Measurements from ENCODE around the gene CCDC183.
"Not testable (repeated sequence)": the region's sequence is repeated elsewhere in the genome, so short reads cannot be mapped to it uniquely, and the experiment has no call there.

Gene CCDC183

GRCh38 chr9:136796238-136796774 lies at the start of gene CCDC183:
CCDC183 (plus strand) TSS chr9:136796338; CDS start chr9:136796398, 60 bp downstream.
- in situ Hi-C loops (cut with HindIII; ENCODE audit: low pct_ligation_motif_present, low pct_unique_long_range_greater_than_20kb, low sequenced_read_pairs), result no loop called here
- no peak for DNase-seq

DNA sequence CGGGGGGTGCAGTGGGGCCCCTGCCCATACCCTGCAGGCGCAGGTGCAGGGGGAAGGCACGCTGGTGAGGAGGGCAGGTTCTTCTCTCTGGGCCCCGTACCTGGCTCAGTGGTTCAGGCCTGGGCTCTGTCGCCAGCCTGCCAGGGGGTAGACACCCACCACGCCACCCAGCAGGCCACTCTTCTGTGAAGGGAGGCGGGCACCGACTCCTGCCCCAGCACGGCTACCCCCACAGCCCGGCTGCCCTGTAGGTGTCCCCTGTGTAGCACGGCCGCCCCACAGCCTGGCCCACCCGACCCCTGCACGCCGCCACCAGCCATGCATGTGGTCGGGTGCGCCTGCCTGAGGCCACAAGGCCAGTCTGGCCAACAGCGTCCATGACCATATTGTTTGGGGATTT lies 49.5 kb upstream of the CCDC183 start:
- DNase-seq, result no peak
- in situ Hi-C loops (cut with HindIII; ENCODE audit: low pct_ligation_motif_present, low pct_unique_long_range_greater_than_20kb, low sequenced_read_pairs), result no loop called here

- no peak for DNase-seq
- in situ Hi-C loops (cut with HindIII; ENCODE audit: low pct_ligation_motif_present, low pct_unique_long_range_greater_than_20kb, low sequenced_read_pairs), result no loop called here
Measured at GRCh38 chr9:136747161-136748060, 48.7 kb upstream of the CCDC183 start.

- in situ Hi-C loops (cut with HindIII; ENCODE audit: low pct_ligation_motif_present, low pct_unique_long_range_greater_than_20kb, low sequenced_read_pairs), result no loop called here
- no peak for DNase-seq
Measured at GRCh38 chr9:136748201-136748600, 47.9 kb upstream of the CCDC183 start, which contains the start of gene LCN6. LCN6 (minus strand) TSS chr9:136748525; CDS start chr9:136748483, 42 bp downstream.

GRCh38 chr9:136748666-136749611 lies 47.2 kb upstream of the CCDC183 start:
- DNase-seq, result no peak
- in situ Hi-C loops (cut with HindIII; ENCODE audit: low pct_ligation_motif_present, low pct_unique_long_range_greater_than_20kb, low sequenced_read_pairs), result no loop called here

GRCh38 chr9:136750526-136750925 lies 45.6 kb upstream of the CCDC183 start:
- no peak for DNase-seq

GRCh38 chr9:136751244-136751643 lies 44.9 kb upstream of the CCDC183 start:
- in situ Hi-C loops (cut with HindIII; ENCODE audit: low pct_ligation_motif_present, low pct_unique_long_range_greater_than_20kb, low sequenced_read_pairs), result no loop called here
- no peak for DNase-seq

More at GRCh38 chr9:136750526-136750925, 45.6 kb upstream of the CCDC183 start:
- in situ Hi-C loops (cut with HindIII; ENCODE audit: low pct_ligation_motif_present, low pct_unique_long_range_greater_than_20kb, low sequenced_read_pairs), result no loop called here

DNA sequence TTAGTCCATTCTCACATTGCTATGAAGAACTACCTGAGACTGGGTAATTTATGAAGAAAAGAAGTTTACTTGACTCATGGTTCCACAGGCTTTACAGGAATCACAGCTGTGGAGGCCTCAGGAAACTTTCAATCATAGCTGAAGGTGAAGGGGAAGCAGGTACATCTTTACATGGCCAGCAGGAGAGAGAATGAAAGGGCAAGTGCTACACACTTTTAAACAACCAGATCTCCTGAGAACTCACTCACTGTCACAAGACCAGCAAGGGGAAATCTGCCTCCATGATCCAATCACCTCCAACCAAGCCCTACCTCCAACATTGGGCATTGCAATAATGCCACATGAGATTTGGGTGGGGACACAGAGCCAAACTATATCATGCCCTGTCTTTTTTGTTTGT lies 44.3 kb upstream of the CCDC183 start:
- in situ Hi-C loops (cut with HindIII; ENCODE audit: low pct_ligation_motif_present, low pct_unique_long_range_greater_than_20kb, low sequenced_read_pairs), result no loop called here
- no peak for DNase-seq

GRCh38 chr9:136753371-136754058 lies 42.6 kb upstream of the CCDC183 start:
- DNase-seq, result no peak
- in situ Hi-C loops (cut with HindIII; ENCODE audit: low pct_ligation_motif_present, low pct_unique_long_range_greater_than_20kb, low sequenced_read_pairs), result no loop called here

DNA sequence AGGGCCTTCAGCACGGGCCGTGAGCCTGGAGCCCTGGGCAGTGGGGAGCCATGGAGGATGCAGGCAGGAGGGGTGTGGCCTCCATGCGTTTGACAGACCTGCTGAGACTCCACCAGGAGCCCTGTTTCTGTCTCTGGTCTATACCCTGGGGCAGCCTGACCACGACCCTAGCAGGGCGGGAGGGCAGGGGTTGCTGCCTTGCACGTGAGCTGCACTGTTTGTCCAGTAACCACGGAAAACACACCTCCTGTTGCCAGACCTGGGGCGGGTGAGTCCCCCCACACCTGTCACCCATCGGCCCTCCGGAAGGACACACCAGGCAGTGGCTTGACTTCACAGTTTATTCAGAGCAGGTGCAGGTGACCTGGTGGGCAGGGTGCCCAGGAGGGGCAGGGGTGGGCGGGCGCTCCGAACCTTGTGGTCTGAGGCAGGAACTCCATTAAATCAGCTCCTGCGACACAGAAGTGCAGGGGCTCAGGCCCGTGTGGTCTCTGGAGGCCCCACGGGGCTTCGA lies 42.0 kb upstream of the CCDC183 start:
- DNase-seq, result no peak
- in situ Hi-C loops (cut with HindIII; ENCODE audit: low pct_ligation_motif_present, low pct_unique_long_range_greater_than_20kb, low sequenced_read_pairs), result no loop called here

GRCh38 chr9:136754626-136755301 lies 41.4 kb upstream of the CCDC183 start:
- DNase-seq, result no peak

GRCh38 chr9:136755302-136756133 lies 40.6 kb upstream of the CCDC183 start:
- DNase-seq; in situ Hi-C loops (cut with HindIII; ENCODE audit: low pct_ligation_motif_present, low pct_unique_long_range_greater_than_20kb, low sequenced_read_pairs): not testable (repeated sequence)

More at GRCh38 chr9:136754626-136755301, 41.4 kb upstream of the CCDC183 start:
- in situ Hi-C loops (cut with HindIII; ENCODE audit: low pct_ligation_motif_present, low pct_unique_long_range_greater_than_20kb, low sequenced_read_pairs), result no loop called here

DNA sequence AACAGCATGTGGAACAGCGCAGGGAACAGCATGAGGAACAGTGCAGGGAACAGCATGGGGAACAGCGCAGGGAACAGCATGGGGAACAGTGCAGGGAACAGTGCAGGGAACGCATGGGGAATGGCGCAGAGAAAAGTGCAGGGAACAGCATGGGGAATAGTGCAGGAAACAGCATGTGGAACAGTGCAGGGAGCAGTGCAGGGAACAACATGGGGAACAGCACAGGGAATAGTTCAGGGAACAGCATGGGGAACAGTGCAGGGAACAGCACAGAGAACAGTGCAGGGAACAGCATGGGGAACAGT lies 40.1 kb upstream of the CCDC183 start:
- in situ Hi-C loops (cut with HindIII; ENCODE audit: low pct_ligation_motif_present, low pct_unique_long_range_greater_than_20kb, low sequenced_read_pairs), result no loop called here

DNA sequence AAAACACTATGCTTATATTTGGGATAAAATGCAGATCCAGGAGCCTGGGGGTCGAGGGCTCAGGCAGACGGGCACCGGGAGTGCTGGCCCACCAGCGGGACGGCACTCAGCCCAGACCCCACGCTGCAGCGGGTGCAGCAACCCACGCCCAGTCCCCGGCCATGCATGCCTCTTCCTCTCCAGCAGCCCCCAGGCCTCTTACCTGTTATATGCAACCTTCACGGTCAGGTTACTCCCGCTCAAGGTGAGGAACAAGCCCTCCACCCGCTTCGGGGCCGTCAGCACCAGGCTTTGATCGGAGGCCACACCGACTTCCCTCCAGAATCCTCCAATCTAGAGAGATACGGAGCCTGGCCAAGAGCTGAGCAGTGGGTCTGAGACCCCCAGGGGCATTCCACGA lies 39.3 kb upstream of the CCDC183 start:
- in situ Hi-C loops (cut with HindIII; ENCODE audit: low pct_ligation_motif_present, low pct_unique_long_range_greater_than_20kb, low sequenced_read_pairs), result no loop called here
- DNase-seq, result no peak

More for the DNA sequence above, 40.1 kb upstream of the CCDC183 start:
- no peak for DNase-seq

GRCh38 chr9:136757328-136757727 lies 38.8 kb upstream of the CCDC183 start:
- in situ Hi-C loops (cut with HindIII; ENCODE audit: low pct_ligation_motif_present, low pct_unique_long_range_greater_than_20kb, low sequenced_read_pairs), result no loop called here
- no peak for DNase-seq

DNA sequence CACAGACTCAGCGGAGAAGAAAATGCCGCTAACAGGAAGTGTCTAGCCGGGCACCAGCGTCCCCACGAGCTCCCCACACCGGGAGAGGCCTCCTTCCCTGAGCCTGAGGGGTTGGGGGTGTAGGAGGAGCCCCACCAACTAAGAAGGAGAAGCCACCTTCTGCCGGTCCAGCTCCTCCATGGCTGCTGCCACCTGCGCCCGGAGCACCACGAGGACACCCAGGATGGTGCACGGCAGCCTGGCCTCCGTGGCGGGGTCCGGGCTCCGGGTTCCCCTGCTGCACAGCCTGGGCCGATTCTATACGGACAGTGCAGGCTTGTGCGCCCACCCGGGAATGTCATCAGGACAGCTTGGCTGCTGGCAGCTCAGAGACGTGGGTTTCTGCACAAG lies 38.4 kb upstream of the CCDC183 start:
- no peak for DNase-seq
- in situ Hi-C loops (cut with HindIII; ENCODE audit: low pct_ligation_motif_present, low pct_unique_long_range_greater_than_20kb, low sequenced_read_pairs), result no loop called here

GRCh38 chr9:136759001-136759400 lies 37.1 kb upstream of the CCDC183 start:
- in situ Hi-C loops (cut with HindIII; ENCODE audit: low pct_ligation_motif_present, low pct_unique_long_range_greater_than_20kb, low sequenced_read_pairs), result no loop called here
- DNase-seq, result no peak

All from ACHN (cell line).